Stomach (tissue), 9 donors: Measurements from ENCODE around the gene INSIG2. TPM values are rescaled to one million over a fixed set of nuclear protein-coding genes. Genes with fewer than 3 reads are reported as not detected.

Experiments used
- DNase-seq, 2 donors: peaks; one replicate each; pipeline versions ENCODE4 v3.0.0 to v3.0.0-alpha.2; 2013 to 2019
- H3K27ac ChIP-seq, 5 donors: fragments of 200-600 bp in 4 of 5; sonication (generic) in 4 of 5; one replicate each; pipeline ENCODE4 v1.5.1; 2013 to 2019; ENCODE audit warnings: mild to moderate bottlenecking in 1 of 5, moderate library complexity in 1 of 5
- H3K27me3 ChIP-seq, 3 donors: fragments of 200-600 bp; sonication (generic); one replicate each; pipeline ENCODE4 v1.5.1; 2017 to 2019; ENCODE audit warnings: mixed run types in 1 of 3
- H3K36me3 ChIP-seq, 4 donors: fragments of 200-600 bp; sonication (generic); 1 replicate in 3 of 4; 2 replicates in 1 of 4; pipeline ENCODE4 v1.5.1; 2016 to 2019
- H3K4me1 ChIP-seq, 4 donors: fragments of 200-600 bp; sonication (generic); one replicate each; pipeline ENCODE4 v1.5.1; 2016 to 2019
- H3K4me3 ChIP-seq, 4 donors: fragments of 200-600 bp; sonication (generic) in 3 of 4; one replicate each; pipeline ENCODE4 v1.5.1; 2016 to 2019; ENCODE audit warnings: mild to moderate bottlenecking in 1 of 4
- H3K9me3 ChIP-seq, 4 donors: fragments of 200-600 bp; sonication (generic); one replicate each; pipeline ENCODE4 v1.5.1; 2016 to 2019
- CTCF ChIP-seq, 7 experiments: fragments of 450-650 bp in 4 of 7; fragments of 200-600 bp in 3 of 7; sonication (generic) in 3 of 7; IDR thresholded peaks; one replicate each; pipeline ENCODE4 v1.5.1; 2016 to 2019; ENCODE audit warnings: antibody characterized with exemption in 7 of 7, control low read depth in 2 of 7, mild to moderate bottlenecking in 1 of 7
- EP300 ChIP-seq: sonication (generic); formaldehyde crosslinking; IDR thresholded peaks from one replicate; pipeline ENCODE4 v1.6.1; 2017; ENCODE audit warnings: antibody characterized with exemption
- POLR2A ChIP-seq, 4 donors: fragments of 450-650 bp; IDR thresholded peaks; one replicate each; pipeline ENCODE4 v1.6.1; 2016; ENCODE audit warnings: antibody characterized with exemption in 4 of 4, control low read depth in 2 of 4, mild to moderate bottlenecking in 1 of 4, moderate library complexity in 1 of 4
- POLR2AphosphoS5 ChIP-seq, 3 donors: sonication (generic); formaldehyde crosslinking; IDR thresholded peaks; one replicate each; pipeline ENCODE4 v1.6.1; 2016; ENCODE audit warnings: antibody characterized with exemption in 3 of 3
- WGBS, 5 donors: extraction: QIAGEN DNeasy Blood & Tissue Kit in 3 of 5; methylation state at CpG; one replicate each; pipeline versions ENCODE4 v1.1.5 to v1.1.7; 2013 to 2018; 5-methylcytosine and 5-hydroxymethylcytosine counted together
- intact Hi-C: fragments of 100-400 bp; cut with DNase I; formaldehyde crosslinking; loops from one replicate; pipeline ENCODE4 v1.15.1; 2023; ENCODE audit warnings: low total_unique reads
- polyA plus RNA-seq, 3 donors: library from polyadenylated mRNA; stranded (reverse); fragments of 200-250 nt; gene quantifications; one replicate each; pipeline ENCODE4 v1.2.3, GENCODE V29; 2013
- total RNA-seq, 5 donors: library from RNA; depleted of rRNA; stranded (reverse); fragments of >200 nt; gene quantifications; one replicate each; pipeline versions ENCODE4 v1.1.0 to v1.2.3, GENCODE V29; 2014 to 2016
- donor health status: healthy with polysubstance abuse.
- donor health status: Bipolar disorder and iron deficiency.
- donor health status: healthy.

The INSIG2 gene
- total and polyA plus RNA-seq, 8 donors: 6.7 to 37.8 (median 10.4) TPM

GRCh38 chr2:118119158-118119727 is 31.0 kb downstream of the INSIG2 start:
- Histone ChIP-seq H3K27me3 (no peaks in the 10 kb centered on the region), H3K4me3 (no peak overlapping the region), H3K27ac (no peak overlapping the region), H3K9me3 (no peaks in the 10 kb centered on the region), H3K4me1 (peaks cover 0 to 37% (median 11%) of the 10 kb centered on the region in 4 donors), H3K36me3 (no peaks in the 10 kb centered on the region)
- WGBS, 5 donors: 38 to 50% (median 43%) methylated on average over 4 of the region's 4 CpGs
- intact Hi-C loops: no loop called here
- no peak for DNase-seq
- TF ChIP-seq EP300: no peak
- TF ChIP-seq POLR2A (IDR thresholded peaks at IDR 0.05): no peak
- TF ChIP-seq CTCF (IDR thresholded peaks at IDR 0.05): no peak
- TF ChIP-seq POLR2AphosphoS5 (IDR thresholded peaks at IDR 0.05): no peak

- 92 to 95% (median 94%) methylated on average over 8 of the region's 8 CpGs for WGBS, 5 donors
- intact Hi-C loops: no loop called here
- Histone ChIP-seq H3K27ac (no peak overlapping the region), H3K9me3 (no peaks in the 10 kb centered on the region), H3K27me3 (no peaks in the 10 kb centered on the region), H3K36me3 (no peaks in the 10 kb centered on the region), H3K4me3 (no peak overlapping the region), H3K4me1 (peaks cover 0 to 40% (median 13%) of the 10 kb centered on the region in 4 donors)
- DNase-seq: no peak
- no peak for TF ChIP-seq EP300
- no peak for TF ChIP-seq POLR2AphosphoS5 (IDR thresholded peaks at IDR 0.05)
- no peak for TF ChIP-seq POLR2A (IDR thresholded peaks at IDR 0.05)
- no peak for TF ChIP-seq CTCF (IDR thresholded peaks at IDR 0.05)
Observed at GRCh38 chr2:118119761-118120400, 31.6 kb downstream of the INSIG2 start.

- intact Hi-C loops: no loop called here
- TF ChIP-seq POLR2A (IDR thresholded peaks at IDR 0.05) (no peak), EP300 (no peak), CTCF (IDR thresholded peaks at IDR 0.05) (no peak), POLR2AphosphoS5 (IDR thresholded peaks at IDR 0.05) (no peak)
- 81 to 88% (median 87%) methylated on average over 4 of the region's 4 CpGs for WGBS, 5 donors
Observed at GRCh38 chr2:118120401-118120780, 32.1 kb downstream of the INSIG2 start.

GRCh38 chr2:118121101-118121500 is 32.8 kb downstream of the INSIG2 start:
- no peak overlapping the region for H3K4me3 ChIP-seq
- H3K27ac ChIP-seq: no peak overlapping the region
- H3K36me3 ChIP-seq: no peaks in the 10 kb centered on the region
- intact Hi-C loops: no loop called here
- H3K4me1 ChIP-seq: peaks cover 0 to 40% (median 13%) of the 10 kb centered on the region in 4 donors
- no peaks in the 10 kb centered on the region for H3K9me3 ChIP-seq
- no peaks in the 10 kb centered on the region for H3K27me3 ChIP-seq
- no peak for TF ChIP-seq CTCF (IDR thresholded peaks at IDR 0.05)
- no peak for TF ChIP-seq POLR2AphosphoS5 (IDR thresholded peaks at IDR 0.05)
- no peak for TF ChIP-seq POLR2A (IDR thresholded peaks at IDR 0.05)
- no peak for TF ChIP-seq EP300
- DNase-seq: peak; percentile 38 to 46

More at GRCh38 chr2:118120401-118120780, 32.1 kb downstream of the INSIG2 start:
- H3K9me3 ChIP-seq: no peaks in the 10 kb centered on the region
- no peak overlapping the region for H3K27ac ChIP-seq
- DNase-seq: no peak
- no peaks in the 10 kb centered on the region for H3K27me3 ChIP-seq
- peaks cover 0 to 40% (median 13%) of the 10 kb centered on the region in 4 donors for H3K4me1 ChIP-seq
- no peak overlapping the region for H3K4me3 ChIP-seq
- no peaks in the 10 kb centered on the region for H3K36me3 ChIP-seq
